ENCODE measurements around the gene FIGNL1. TPM values are rescaled to one million over a fixed set of nuclear protein-coding genes. Genes with fewer than 3 reads are reported as not detected.

The FIGNL1 gene
- total RNA-seq, 2 donors from 2014 or later = 2.0 to 7.0 TPM

DNA sequence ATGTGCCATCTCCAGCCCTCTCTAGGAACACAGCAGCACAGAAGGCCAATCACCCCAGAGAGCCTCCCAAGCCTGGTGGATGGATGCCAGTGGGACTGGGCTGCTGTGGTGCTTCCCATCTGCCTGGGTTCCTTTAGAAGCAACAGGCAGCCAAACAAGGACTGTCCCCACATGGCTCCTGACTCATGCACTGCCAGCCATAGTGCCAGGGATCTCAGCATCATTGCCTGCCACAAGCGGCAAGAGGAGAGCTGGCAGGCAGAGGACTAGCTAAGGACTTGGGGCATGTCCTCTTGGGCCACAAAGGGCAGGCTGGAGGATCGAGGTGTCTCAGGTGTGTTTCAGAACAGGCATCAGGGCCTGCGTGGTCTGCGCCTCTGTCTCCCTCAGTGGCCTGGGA lies 23.4 kb upstream of the FIGNL1 start:
- intact Hi-C loops (cut with DNase I) = loop anchor here (10.0 kb wide), 2 partner anchors 121 to 681 kb away; no protein-coding TSS in a partner anchor
- H3K4me1 ChIP-seq = no peaks in the 10 kb centered on the region
- H3K27me3 ChIP-seq = no peaks in the 10 kb centered on the region
- WGBS, 2 donors = 94% methylated on average over 4 of the region's 4 CpGs; no CpG with 5 or more reads in 1 of the 2 donors
- TF ChIP-seq, protein P1, sequence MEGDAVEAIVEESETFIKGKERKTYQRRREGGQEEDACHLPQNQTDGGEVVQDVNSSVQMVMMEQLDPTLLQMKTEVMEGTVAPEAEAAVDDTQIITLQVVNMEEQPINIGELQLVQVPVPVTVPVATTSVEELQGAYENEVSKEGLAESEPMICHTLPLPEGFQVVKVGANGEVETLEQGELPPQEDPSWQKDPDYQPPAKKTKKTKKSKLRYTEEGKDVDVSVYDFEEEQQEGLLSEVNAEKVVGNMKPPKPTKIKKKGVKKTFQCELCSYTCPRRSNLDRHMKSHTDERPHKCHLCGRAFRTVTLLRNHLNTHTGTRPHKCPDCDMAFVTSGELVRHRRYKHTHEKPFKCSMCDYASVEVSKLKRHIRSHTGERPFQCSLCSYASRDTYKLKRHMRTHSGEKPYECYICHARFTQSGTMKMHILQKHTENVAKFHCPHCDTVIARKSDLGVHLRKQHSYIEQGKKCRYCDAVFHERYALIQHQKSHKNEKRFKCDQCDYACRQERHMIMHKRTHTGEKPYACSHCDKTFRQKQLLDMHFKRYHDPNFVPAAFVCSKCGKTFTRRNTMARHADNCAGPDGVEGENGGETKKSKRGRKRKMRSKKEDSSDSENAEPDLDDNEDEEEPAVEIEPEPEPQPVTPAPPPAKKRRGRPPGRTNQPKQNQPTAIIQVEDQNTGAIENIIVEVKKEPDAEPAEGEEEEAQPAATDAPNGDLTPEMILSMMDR (IDR thresholded peaks at IDR 0.05) = no peak
- no peak for TF ChIP-seq POLR2A (IDR thresholded peaks at IDR 0.05)
- no peaks in the 10 kb centered on the region for H3K36me3 ChIP-seq (replicated peaks in 1 of 2; ENCODE audit: insufficient read depth in 1 of 2, low read depth in 2 of 2)
- no peaks in the 10 kb centered on the region for H3K9me3 ChIP-seq
- H3K4me3 ChIP-seq = no peak overlapping the region
- ATAC-seq (no peak), DNase-seq (no peak)
- H3K27ac ChIP-seq = no peak overlapping the region

DNA sequence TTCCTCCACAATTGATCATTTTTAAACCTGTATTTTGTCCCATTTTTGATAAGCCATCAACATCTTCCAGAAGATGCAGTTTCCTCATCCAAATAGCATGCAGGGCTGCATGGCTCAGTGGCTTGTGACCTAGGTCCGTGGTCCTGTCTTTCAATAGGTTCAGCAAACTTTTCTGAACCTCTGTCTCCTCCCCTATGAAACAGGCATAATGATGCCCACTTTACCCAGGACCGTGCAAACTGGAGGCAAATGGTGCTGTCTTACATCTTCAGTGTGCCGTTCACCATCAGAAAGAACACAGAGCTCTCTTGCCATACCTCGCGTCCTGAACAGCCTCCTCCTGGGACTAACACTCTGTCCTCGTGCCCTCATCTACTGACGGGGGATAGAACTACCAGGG lies 22.3 kb upstream of the FIGNL1 start:
- no peak overlapping the region for H3K27ac ChIP-seq
- WGBS, 2 donors = 92 to 94% methylated on average over 7 of the region's 7 CpGs
- H3K36me3 ChIP-seq (replicated peaks in 1 of 2; ENCODE audit: insufficient read depth in 1 of 2, low read depth in 2 of 2) = no peaks in the 10 kb centered on the region
- H3K4me1 ChIP-seq = peaks cover 6% of the 10 kb centered on the region
- intact Hi-C loops (cut with DNase I) = loop anchor here (10.0 kb wide), 2 partner anchors 122 to 682 kb away; no protein-coding TSS in a partner anchor
- DNase-seq (no peak), ATAC-seq (no peak)
- no peak for TF ChIP-seq POLR2A (IDR thresholded peaks at IDR 0.05)
- TF ChIP-seq, protein P1 (IDR thresholded peaks at IDR 0.05) = no peak
- H3K9me3 ChIP-seq = no peaks in the 10 kb centered on the region
- H3K27me3 ChIP-seq = no peaks in the 10 kb centered on the region
- H3K4me3 ChIP-seq = no peak overlapping the region

DNA sequence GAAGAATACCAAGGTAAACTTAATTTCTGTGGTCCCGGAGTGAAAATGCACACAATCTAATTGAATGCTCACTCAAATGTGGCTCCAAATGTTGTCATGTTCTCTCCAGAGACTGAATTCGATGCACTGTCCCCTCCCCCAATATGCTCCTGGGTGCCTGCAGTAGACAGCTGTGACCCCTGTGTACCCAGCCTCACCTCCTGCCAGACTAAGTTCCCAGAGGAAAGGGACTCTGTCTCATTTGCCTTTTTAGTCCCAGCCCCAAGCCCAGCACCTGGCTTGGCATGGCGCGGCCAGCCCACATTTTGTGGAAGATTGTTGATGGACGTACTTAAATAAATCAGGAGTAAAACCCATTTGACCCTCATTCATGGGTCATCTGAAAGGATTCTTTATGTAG lies 21.8 kb upstream of the FIGNL1 start:
- no peak overlapping the region for H3K4me3 ChIP-seq
- DNase-seq (no peak), ATAC-seq (no peak)
- H3K27me3 ChIP-seq = no peaks in the 10 kb centered on the region
- H3K27ac ChIP-seq = no peak overlapping the region
- no peaks in the 10 kb centered on the region for H3K36me3 ChIP-seq (replicated peaks in 1 of 2; ENCODE audit: insufficient read depth in 1 of 2, low read depth in 2 of 2)
- no peak for TF ChIP-seq POLR2A (IDR thresholded peaks at IDR 0.05)
- TF ChIP-seq, protein P1 (IDR thresholded peaks at IDR 0.05) = no peak
- WGBS, 2 donors = 88 to 95% methylated on average over 5 of the region's 5 CpGs
- intact Hi-C loops (cut with DNase I) = loop anchor here (10.0 kb wide), 2 partner anchors 123 to 683 kb away; no protein-coding TSS in a partner anchor
- no peaks in the 10 kb centered on the region for H3K9me3 ChIP-seq
- H3K4me1 ChIP-seq = peaks cover 6% of the 10 kb centered on the region

DNA sequence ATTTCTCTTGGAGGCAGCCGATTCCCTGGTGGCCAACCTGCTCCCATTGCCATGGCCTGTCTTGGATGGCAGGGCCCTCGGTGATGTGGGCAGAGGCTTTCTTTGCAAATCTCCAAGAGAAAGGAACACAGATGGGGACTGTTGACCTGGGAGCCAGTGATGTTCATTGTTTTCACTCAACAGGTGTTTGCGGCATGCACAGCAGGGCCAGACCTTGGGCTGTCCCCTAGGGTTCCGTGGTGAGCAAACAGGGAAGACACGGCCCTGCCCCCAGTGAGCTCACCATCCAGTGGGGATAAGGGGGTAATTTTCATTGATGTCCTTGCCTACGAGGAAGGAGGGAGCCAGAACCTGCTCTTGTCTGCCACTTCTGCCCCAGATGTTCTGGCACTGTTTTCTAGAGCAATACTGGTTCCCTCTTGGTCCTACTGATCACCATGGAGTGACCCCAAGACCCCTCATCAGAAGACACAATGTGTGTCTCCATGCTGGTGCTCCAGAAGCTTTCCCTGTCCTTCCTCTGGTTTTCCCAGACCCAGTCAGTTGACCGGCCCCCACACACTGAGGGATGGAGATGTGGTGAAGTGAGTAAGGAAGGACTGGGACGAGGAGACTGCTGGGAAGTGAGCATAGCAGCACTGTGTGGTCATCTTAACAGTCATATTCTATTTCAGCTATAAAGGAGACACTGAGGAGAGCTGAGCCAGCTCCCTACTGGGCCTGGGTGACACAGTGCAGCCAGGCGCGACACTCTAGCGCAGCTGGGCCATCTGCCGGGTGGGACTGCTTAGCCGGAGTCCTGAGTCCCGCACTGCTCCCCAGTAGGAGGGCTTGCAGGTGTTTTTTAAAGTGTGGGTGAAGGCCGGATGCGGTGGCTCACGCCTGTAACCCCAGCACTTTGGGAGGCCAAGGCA lies 20.4 kb upstream of the FIGNL1 start:
- intact Hi-C loops (cut with DNase I) = loop anchor here (10.0 kb wide), 2 partner anchors 124 to 684 kb away; no protein-coding TSS in a partner anchor
- no peak for DNase-seq

More for the DNA sequence above, 20.4 kb upstream of the FIGNL1 start:
- no peaks in the 10 kb centered on the region for H3K27me3 ChIP-seq
- H3K27ac ChIP-seq = no peak overlapping the region
- no peak overlapping the region for H3K4me3 ChIP-seq
- H3K36me3 ChIP-seq (replicated peaks in 1 of 2; ENCODE audit: insufficient read depth in 1 of 2, low read depth in 2 of 2) = no peaks in the 10 kb centered on the region
- peaks cover 6% of the 10 kb centered on the region for H3K4me1 ChIP-seq
- 89 to 92% methylated on average over 17 of the region's 17 CpGs for WGBS, 2 donors
- no peak for TF ChIP-seq POLR2A (IDR thresholded peaks at IDR 0.05)
- TF ChIP-seq, protein P1 (IDR thresholded peaks at IDR 0.05) = no peak
- ATAC-seq = no peak
- no peaks in the 10 kb centered on the region for H3K9me3 ChIP-seq
